NT2/D1 (cell line): ENCODE measurements around the gene TUBA4B.

ENCODE experiments used
- SUZ12 ChIP-seq: IDR thresholded peaks from 2 replicates; pipeline ENCODE4 v1.6.1; 2011; ENCODE audit not compliant: insufficient read length, insufficient read depth; ENCODE audit errors: extremely low read depth
- ZNF274 ChIP-seq: IDR thresholded peaks from 2 replicates; pipeline ENCODE4 v1.6.1; 2011; ENCODE audit warnings: mild to moderate bottlenecking, low read depth, low read length

GRCh38 chr2:219300022-219300421, 47.0 kb downstream of the TUBA4B start:
- TF ChIP-seq SUZ12 (no peak), ZNF274 (no peak)
